ENCODE measurements around the gene LTB. TPM values are rescaled to one million over a fixed set of nuclear protein-coding genes. Genes with fewer than 3 reads are reported as not detected.
A peak's percentile ranks its signal among the peaks of the same experiment; 100 is the strongest.

Gene LTB
- total RNA-seq, 1 donor from 2014 or later = 155 TPM

GRCh38 chr6:31578184-31579118 is 3.8 kb downstream of the LTB start:
- Mint-ChIP-seq H3K9me3 (no peaks in the 10 kb centered on the region), H3K27me3 (no peaks in the 10 kb centered on the region), H3K36me3 (ENCODE audit: low read depth) (peaks cover 63% of the 10 kb centered on the region), H3K4me3 (peak overlapping the region; percentile 78), H3K4me1 (peaks cover 83% of the 10 kb centered on the region), H3K27ac (peak overlapping the region; percentile 94)
- TF ChIP-seq CTCF (IDR thresholded peaks at IDR 0.05) = no peak
- DNase-seq = no peak
- no peak for ATAC-seq (ENCODE audit: low read depth)
- intact Hi-C loops (cut with micrococcal nuclease) = no loop called here
- ChIA-PET CTCF (interaction anchor here (0.7 to 25.7 kb wide), 4 partner anchors 10 to 252 kb away, joined by 4 to 611 read pairs (median 294); partner anchors contain the start of genes ATP6V1G2, DDX39B, NCR3 and NFKBIL1), POLR2A (interaction anchor here (12.8 to 26.0 kb wide), 4 partner anchors 2 to 26 kb away, joined by 234 to 1155 read pairs (median 868); partner anchors contain the start of genes LST1, LTA, LTB and NCR3)

- H3K4me1 Mint-ChIP-seq = peaks cover 85% of the 10 kb centered on the region
- intact Hi-C loops (cut with micrococcal nuclease) = no loop called here
- ATAC-seq (ENCODE audit: low read depth) = no peak
These were observed 4.7 kb downstream of the LTB start for GRCh38 chr6:31577579-31577966.

GRCh38 chr6:31576897-31577578 is 5.2 kb downstream of the LTB start:
- intact Hi-C loops (cut with micrococcal nuclease) = loop anchor here (1.0 kb wide), 1 partner anchor 9 kb away; the partner anchor contains the start of gene LST1
- DNase-seq (no peak), ATAC-seq (ENCODE audit: low read depth) (no peak)

More at GRCh38 chr6:31577579-31577966, 4.7 kb downstream of the LTB start:
- H3K36me3 Mint-ChIP-seq (ENCODE audit: low read depth) = peaks cover 71% of the 10 kb centered on the region
- no peaks in the 10 kb centered on the region for H3K9me3 Mint-ChIP-seq
- peak overlapping the region; percentile 98 for H3K4me3 Mint-ChIP-seq
- peak overlapping the region; percentile 99 for H3K27ac Mint-ChIP-seq
- no peak for DNase-seq
- CTCF ChIA-PET = interaction anchor here (0.7 to 25.7 kb wide), 4 partner anchors 9 to 252 kb away, joined by 4 to 611 read pairs (median 294); partner anchors contain the start of genes ATP6V1G2, DDX39B, NCR3 and NFKBIL1
- TF ChIP-seq CTCF (IDR thresholded peaks at IDR 0.05) = no peak
- no peaks in the 10 kb centered on the region for H3K27me3 Mint-ChIP-seq
- POLR2A ChIA-PET = interaction anchor here (0.6 to 26.0 kb wide), 8 partner anchors 1 to 272 kb away, joined by 3 to 1155 read pairs (median 129); partner anchors contain the start of genes ATP6V1G2, BAG6, LST1 and LTA

More at GRCh38 chr6:31576897-31577578, 5.2 kb downstream of the LTB start:
- POLR2A ChIA-PET = interaction anchor here (0.6 to 26.0 kb wide), 12 partner anchors 0 to 697 kb away, joined by 3 to 1155 read pairs (median 20); partner anchors contain the start of genes ATP6V1G2, BAG6, DDX39B and LST1
- TF ChIP-seq CTCF (IDR thresholded peaks at IDR 0.05) = no peak
- no peaks in the 10 kb centered on the region for H3K27me3 Mint-ChIP-seq
- H3K9me3 Mint-ChIP-seq = no peaks in the 10 kb centered on the region
- H3K27ac Mint-ChIP-seq = peak overlapping the region; percentile 99
- peaks cover 74% of the 10 kb centered on the region for H3K36me3 Mint-ChIP-seq (ENCODE audit: low read depth)
- H3K4me1 Mint-ChIP-seq = peaks cover 85% of the 10 kb centered on the region
- peak overlapping the region; percentile 98 for H3K4me3 Mint-ChIP-seq
- CTCF ChIA-PET = interaction anchor here (2.5 to 25.7 kb wide), 4 partner anchors 7 to 24 kb away, joined by 11 to 611 read pairs (median 305); partner anchors contain the start of genes ATP6V1G2, DDX39B, LST1 and LTB
